Hepatocyte (in vitro differentiated cells): Measurements from ENCODE around the gene CDK4. TPM values are rescaled to one million over a fixed set of nuclear protein-coding genes. Genes with fewer than 3 reads are reported as not detected.

ENCODE experiments used
- DNase-seq: peaks from one replicate; pipeline ENCODE4 v3.0.0-alpha.2; 2016; ENCODE audit warnings: low spot score
- H2AFZ ChIP-seq: fragments of 200-600 bp; sonication (generic); 2 replicates; pipeline ENCODE4 v1.6.0; 2016; ENCODE audit warnings: antibody characterized with exemption, mild to moderate bottlenecking
- H3K27ac ChIP-seq: fragments of 200-600 bp; sonication (generic); 2 replicates; pipeline ENCODE4 v1.5.1; 2016; ENCODE audit warnings: mild to moderate bottlenecking
- H3K27me3 ChIP-seq: fragments of 200-600 bp; sonication (generic); 2 replicates; pipeline ENCODE4 v1.6.1; 2016
- H3K36me3 ChIP-seq: fragments of 200-600 bp; sonication (generic); replicated peaks from 2 replicates; pipeline ENCODE4 v1.5.1; 2016; ENCODE audit warnings: low read depth; ENCODE audit not compliant: insufficient read depth
- H3K4me1 ChIP-seq: fragments of 200-600 bp; sonication (generic); 2 replicates; pipeline ENCODE4 v1.5.1; 2016; ENCODE audit warnings: mild to moderate bottlenecking, moderate library complexity; ENCODE audit not compliant: insufficient read depth
- H3K4me2 ChIP-seq: fragments of 200-600 bp; sonication (generic); 2 replicates; pipeline ENCODE4 v1.6.0; 2016
- H3K4me3 ChIP-seq: fragments of 200-600 bp; sonication (generic); 2 replicates; pipeline ENCODE4 v1.5.1; 2016; ENCODE audit warnings: mild to moderate bottlenecking
- H3K79me2 ChIP-seq: fragments of 200-600 bp; sonication (generic); 2 replicates; pipeline ENCODE4 v1.6.0; 2017; ENCODE audit warnings: mild to moderate bottlenecking
- H3K9me2 ChIP-seq: fragments of 200-600 bp; sonication (generic); replicated peaks from 2 replicates; pipeline ENCODE4 v1.6.0; 2017; ENCODE audit warnings: mild to moderate bottlenecking; ENCODE audit not compliant: insufficient read depth
- H3K9me3 ChIP-seq: fragments of 200-600 bp; sonication (generic); 2 replicates; pipeline ENCODE4 v1.5.1; 2016; ENCODE audit warnings: low read depth, mild to moderate bottlenecking
- H4K20me1 ChIP-seq: fragments of 200-600 bp; sonication (generic); 2 replicates; pipeline ENCODE4 v1.6.0; 2016; ENCODE audit warnings: mild to moderate bottlenecking; ENCODE audit not compliant: insufficient read depth, poor library complexity, severe bottlenecking
- EZH2 ChIP-seq: fragments of 200-600 bp; sonication (generic); IDR thresholded peaks from 2 replicates; pipeline ENCODE4 v1.6.1; 2016; ENCODE audit warnings: antibody characterized with exemption, mild to moderate bottlenecking, borderline replicate concordance
- EZH2phosphoT487 ChIP-seq: fragments of 200-600 bp; sonication (generic); IDR thresholded peaks from one replicate; pipeline ENCODE4 v1.6.1; 2018; ENCODE audit warnings: antibody characterized with exemption, mild to moderate bottlenecking, low read depth, moderate library complexity; ENCODE audit not compliant: unreplicated experiment, severe bottlenecking
- WGBS: methylation state at CpG from one replicate; pipeline ENCODE4 v1.1.6; 2016; ENCODE audit warnings: low lambda C conversion rate; ENCODE audit errors: missing lambda C conversion rate; 5-methylcytosine and 5-hydroxymethylcytosine counted together
- polyA plus RNA-seq: library from polyadenylated mRNA; unstranded; fragments of >200 nt; fragmentation: Nextera tagmentation; extraction: Ambion mirVana; gene quantifications from 2 replicates; pipeline ENCODE4 v1.2.1, GENCODE V29; 2016
- total RNA-seq: library from RNA; depleted of rRNA; stranded (reverse); fragments of >200 nt; gene quantifications from 2 replicates; pipeline ENCODE4 v1.2.3, GENCODE V29; 2014
- TF ChIP-seq, protein P1 (sequence below): fragments of 200-600 bp; sonication (generic); IDR thresholded peaks from 2 replicates; pipeline ENCODE4 v1.5.1; 2016; ENCODE audit warnings: antibody characterized with exemption, mild to moderate bottlenecking; ENCODE audit not compliant: poor library complexity

The CDK4 gene
- total and polyA plus RNA-seq, 2 experiments from 2014 or later, result 306 to 308 TPM

DNA sequence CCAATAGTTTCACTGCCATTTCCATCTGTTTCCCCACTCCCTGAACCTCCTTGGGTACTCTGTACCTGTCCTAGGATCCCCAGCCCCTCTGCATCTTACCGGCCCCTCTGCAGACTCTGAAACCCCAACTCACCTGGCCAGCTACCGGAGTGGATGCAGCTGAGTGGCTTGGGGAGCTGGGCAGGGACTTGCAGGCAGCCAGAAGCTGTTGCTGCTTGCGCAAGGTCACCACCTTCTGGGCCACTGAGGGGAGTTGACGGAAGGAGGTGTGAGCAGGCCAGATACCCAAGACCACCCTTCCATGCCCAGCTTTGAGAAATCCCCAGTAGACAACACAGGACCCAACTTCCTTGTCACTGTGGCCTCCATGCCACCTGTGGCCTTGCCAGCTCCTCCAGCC is 19.8 kb downstream of the CDK4 start:
- no peak overlapping the region for H3K4me2 ChIP-seq
- H3K27ac ChIP-seq, result no peak overlapping the region
- no peaks in the 10 kb centered on the region for H3K9me2 ChIP-seq
- H3K4me1 ChIP-seq, result peaks cover 15% of the 10 kb centered on the region
- no peak for DNase-seq
- H2AFZ ChIP-seq, result no peak overlapping the region
- H3K27me3 ChIP-seq, result peaks cover 96% of the 10 kb centered on the region
- WGBS, result 65% methylated on average over 4 of the region's 4 CpGs
- H3K36me3 ChIP-seq, result no peaks in the 10 kb centered on the region
- no peak overlapping the region for H3K4me3 ChIP-seq
- H3K9me3 ChIP-seq, result no peaks in the 10 kb centered on the region
- TF ChIP-seq EZH2phosphoT487 (no peak), EZH2 (no peak)
- TF ChIP-seq, protein P1, sequence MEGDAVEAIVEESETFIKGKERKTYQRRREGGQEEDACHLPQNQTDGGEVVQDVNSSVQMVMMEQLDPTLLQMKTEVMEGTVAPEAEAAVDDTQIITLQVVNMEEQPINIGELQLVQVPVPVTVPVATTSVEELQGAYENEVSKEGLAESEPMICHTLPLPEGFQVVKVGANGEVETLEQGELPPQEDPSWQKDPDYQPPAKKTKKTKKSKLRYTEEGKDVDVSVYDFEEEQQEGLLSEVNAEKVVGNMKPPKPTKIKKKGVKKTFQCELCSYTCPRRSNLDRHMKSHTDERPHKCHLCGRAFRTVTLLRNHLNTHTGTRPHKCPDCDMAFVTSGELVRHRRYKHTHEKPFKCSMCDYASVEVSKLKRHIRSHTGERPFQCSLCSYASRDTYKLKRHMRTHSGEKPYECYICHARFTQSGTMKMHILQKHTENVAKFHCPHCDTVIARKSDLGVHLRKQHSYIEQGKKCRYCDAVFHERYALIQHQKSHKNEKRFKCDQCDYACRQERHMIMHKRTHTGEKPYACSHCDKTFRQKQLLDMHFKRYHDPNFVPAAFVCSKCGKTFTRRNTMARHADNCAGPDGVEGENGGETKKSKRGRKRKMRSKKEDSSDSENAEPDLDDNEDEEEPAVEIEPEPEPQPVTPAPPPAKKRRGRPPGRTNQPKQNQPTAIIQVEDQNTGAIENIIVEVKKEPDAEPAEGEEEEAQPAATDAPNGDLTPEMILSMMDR, result no peak
- H3K79me2 ChIP-seq, result no peaks in the 10 kb centered on the region
- no peaks in the 10 kb centered on the region for H4K20me1 ChIP-seq

DNA sequence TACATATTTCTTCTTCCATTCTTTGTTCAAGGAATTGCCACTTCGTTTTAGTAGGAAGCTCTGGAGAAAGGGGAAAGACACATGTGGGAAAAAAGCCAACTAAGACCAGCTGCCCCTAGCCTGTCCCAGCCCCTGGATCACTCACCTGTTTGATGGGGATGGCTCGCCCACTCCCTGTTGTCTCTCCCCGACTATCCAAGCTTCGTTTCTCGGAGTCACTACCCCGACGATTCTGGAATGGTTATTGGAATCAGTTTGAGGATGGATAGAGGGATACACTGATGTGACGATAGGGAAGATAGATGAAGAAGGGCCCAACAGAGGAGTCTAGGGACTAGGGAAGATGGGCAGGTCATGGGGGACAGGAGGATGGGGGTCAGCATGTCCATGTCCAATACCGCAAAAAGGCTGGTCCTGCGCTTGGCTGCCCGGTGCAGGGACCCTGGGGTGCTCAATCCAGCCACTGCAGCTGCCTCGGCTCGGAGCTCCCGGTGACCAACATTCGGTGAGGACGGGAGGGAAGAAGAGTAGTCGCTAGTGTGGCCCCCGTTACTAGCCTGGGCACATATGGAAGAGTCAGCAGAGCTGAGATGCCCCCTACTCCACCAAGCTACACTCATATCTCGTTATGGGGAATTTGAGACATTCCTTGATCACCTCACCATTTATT is 20.6 kb downstream of the CDK4 start:
- no peaks in the 10 kb centered on the region for H3K9me2 ChIP-seq
- no peaks in the 10 kb centered on the region for H4K20me1 ChIP-seq
- H2AFZ ChIP-seq, result no peak overlapping the region
- no peak overlapping the region for H3K4me2 ChIP-seq
- no peak for DNase-seq
- TF ChIP-seq, protein P1, result no peak
- TF ChIP-seq EZH2phosphoT487 (no peak), EZH2 (no peak)
- no peaks in the 10 kb centered on the region for H3K9me3 ChIP-seq
- H3K79me2 ChIP-seq, result no peaks in the 10 kb centered on the region
- 80% methylated on average over 19 of the region's 19 CpGs for WGBS
- no peak overlapping the region for H3K27ac ChIP-seq
- no peak overlapping the region for H3K4me3 ChIP-seq
- H3K36me3 ChIP-seq, result no peaks in the 10 kb centered on the region
- H3K27me3 ChIP-seq, result peaks cover 96% of the 10 kb centered on the region
- peaks cover 16% of the 10 kb centered on the region for H3K4me1 ChIP-seq

DNA sequence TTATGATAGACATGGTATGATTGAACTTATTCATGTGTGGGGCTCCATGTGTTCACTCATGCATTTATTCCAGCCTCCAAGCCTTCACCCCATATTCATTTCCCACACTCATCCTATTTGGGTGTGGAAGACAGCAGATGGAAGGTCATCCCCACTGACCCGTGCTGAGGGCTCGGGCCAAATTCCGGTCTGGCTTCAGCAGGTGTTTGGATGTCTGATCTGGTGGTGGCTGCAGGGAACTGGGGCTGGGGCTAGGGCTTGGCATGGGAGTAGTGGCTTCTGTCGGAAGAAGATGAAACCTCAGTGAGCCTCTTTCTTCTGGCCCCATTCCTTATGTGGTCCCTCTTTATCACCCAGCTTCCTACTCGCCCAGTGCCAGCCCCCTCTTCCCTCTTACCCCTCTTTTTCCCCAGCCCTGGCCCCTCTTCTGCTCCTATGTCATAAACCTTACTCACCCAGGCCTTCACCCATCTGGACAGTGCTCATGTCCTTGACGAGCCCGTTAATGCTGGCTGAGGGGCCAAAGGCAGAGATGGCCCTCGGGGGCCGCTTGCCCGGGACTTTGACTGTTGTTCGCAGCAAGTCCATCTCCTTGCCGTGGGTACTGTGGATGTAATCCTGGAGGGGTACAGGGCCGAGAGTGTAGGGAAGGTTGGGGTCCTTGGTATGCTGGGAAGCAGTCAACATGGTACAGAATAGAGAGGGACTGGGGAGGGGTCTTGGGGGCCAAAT is 21.6 kb downstream of the CDK4 start:
- Histone ChIP-seq H3K27ac (no peak overlapping the region), H3K4me3 (no peak overlapping the region), H3K9me2 (no peaks in the 10 kb centered on the region), H3K27me3 (peaks cover 92% of the 10 kb centered on the region), H4K20me1 (no peaks in the 10 kb centered on the region), H3K36me3 (no peaks in the 10 kb centered on the region), H3K9me3 (no peaks in the 10 kb centered on the region), H3K79me2 (no peaks in the 10 kb centered on the region), H3K4me2 (no peak overlapping the region), H2AFZ (no peak overlapping the region), H3K4me1 (peaks cover 6% of the 10 kb centered on the region)
- no peak for DNase-seq
- TF ChIP-seq, protein P1, result no peak
- TF ChIP-seq EZH2 (no peak), EZH2phosphoT487 (no peak)
- 78% methylated on average over 13 of the region's 13 CpGs for WGBS
